Lower lobe of right lung (tissue), 2 donors: Measurements from ENCODE around the gene SELENOF. TPM values are rescaled to one million over a fixed set of nuclear protein-coding genes. Genes with fewer than 3 reads are reported as not detected.

Source experiments
- ATAC-seq, 2 donors: fragments of 200-7000 bp; cut with Tn5 transposase; one replicate each; pipeline ENCODE4 v1.9.1; 2020 to 2022; ENCODE audit warnings: mild to moderate bottlenecking in 2 of 2, moderate library complexity in 2 of 2
- DNase-seq: peaks from one replicate; pipeline ENCODE4 v3.0.0-alpha.2; 2020
- H3K27ac ChIP-seq: fragments of 200-600 bp; one replicate; pipeline ENCODE4 v1.8.0; 2022
- H3K27me3 ChIP-seq: fragments of 200-600 bp; one replicate; pipeline ENCODE4 v1.8.0; 2022; ENCODE audit warnings: low read depth
- H3K36me3 ChIP-seq: fragments of 200-600 bp; one replicate; pipeline ENCODE4 v1.8.0; 2022; ENCODE audit warnings: mild to moderate bottlenecking
- H3K4me1 ChIP-seq: fragments of 200-600 bp; one replicate; pipeline ENCODE4 v1.8.0; 2022
- H3K4me3 ChIP-seq: fragments of 200-600 bp; one replicate; pipeline ENCODE4 v1.8.0; 2022; ENCODE audit warnings: mild to moderate bottlenecking
- H3K9me3 ChIP-seq: fragments of 200-600 bp; one replicate; pipeline ENCODE4 v1.8.0; 2022
- intact Hi-C: fragments of 100-400 bp; cut with DNase I; formaldehyde crosslinking; loops from one replicate; pipeline ENCODE4 v1.11.0; 2022
- total RNA-seq: library from RNA; stranded (reverse); fragmentation: NEBNext Ultra II Directional; extraction: Animal tissue kit (Norgen Biotek cat#: 25700); gene quantifications from one replicate; pipeline ENCODE4 v1.2.1, GENCODE V29; 2021
- TF ChIP-seq, protein P1 (sequence below): fragments of 200-600 bp; IDR thresholded peaks from one replicate; pipeline ENCODE4 v1.8.0; 2022; ENCODE audit warnings: antibody characterized with exemption, mild to moderate bottlenecking
- donor health status: DM: no; HTN: yes; CAD: no; lungs with severe emphysema.

The SELENOF gene
- total RNA-seq, 1 donor from 2014 or later, result 197 TPM

DNA sequence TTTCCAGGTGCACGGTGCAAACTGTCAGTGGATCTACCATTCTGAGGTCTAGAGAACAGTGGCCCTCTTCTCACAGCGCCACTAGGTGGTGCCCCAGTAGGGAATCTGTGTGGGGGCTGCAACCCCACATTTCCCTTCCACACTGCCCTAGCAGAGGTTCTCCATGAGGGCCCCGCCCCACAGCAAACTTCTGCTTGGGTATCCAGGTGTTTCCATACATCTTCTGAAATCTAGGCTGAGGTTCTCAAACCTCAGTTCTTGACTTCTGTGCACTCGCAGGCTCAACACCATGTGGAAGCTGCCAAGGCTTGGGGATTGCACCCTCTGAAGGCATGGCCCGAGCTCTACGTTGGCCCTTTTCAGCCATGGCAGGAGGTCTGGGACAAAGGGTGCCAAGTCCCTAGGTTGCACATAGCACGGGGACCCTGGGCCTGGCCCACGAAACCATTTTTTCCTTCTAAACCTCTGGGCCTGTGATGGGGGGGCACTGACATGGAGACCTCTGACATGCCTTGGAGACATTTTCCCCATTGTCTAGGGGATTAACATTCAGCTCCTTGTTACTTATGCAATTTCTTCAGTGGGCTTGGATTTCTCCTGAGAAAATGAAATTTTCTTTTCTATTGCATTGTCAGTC, 10.5 kb upstream of the SELENOF start:
- DNase-seq (no peak), ATAC-seq (no peak)
- TF ChIP-seq, protein P1, sequence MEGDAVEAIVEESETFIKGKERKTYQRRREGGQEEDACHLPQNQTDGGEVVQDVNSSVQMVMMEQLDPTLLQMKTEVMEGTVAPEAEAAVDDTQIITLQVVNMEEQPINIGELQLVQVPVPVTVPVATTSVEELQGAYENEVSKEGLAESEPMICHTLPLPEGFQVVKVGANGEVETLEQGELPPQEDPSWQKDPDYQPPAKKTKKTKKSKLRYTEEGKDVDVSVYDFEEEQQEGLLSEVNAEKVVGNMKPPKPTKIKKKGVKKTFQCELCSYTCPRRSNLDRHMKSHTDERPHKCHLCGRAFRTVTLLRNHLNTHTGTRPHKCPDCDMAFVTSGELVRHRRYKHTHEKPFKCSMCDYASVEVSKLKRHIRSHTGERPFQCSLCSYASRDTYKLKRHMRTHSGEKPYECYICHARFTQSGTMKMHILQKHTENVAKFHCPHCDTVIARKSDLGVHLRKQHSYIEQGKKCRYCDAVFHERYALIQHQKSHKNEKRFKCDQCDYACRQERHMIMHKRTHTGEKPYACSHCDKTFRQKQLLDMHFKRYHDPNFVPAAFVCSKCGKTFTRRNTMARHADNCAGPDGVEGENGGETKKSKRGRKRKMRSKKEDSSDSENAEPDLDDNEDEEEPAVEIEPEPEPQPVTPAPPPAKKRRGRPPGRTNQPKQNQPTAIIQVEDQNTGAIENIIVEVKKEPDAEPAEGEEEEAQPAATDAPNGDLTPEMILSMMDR, result no peak
- Histone ChIP-seq H3K9me3 (peaks cover 5% of the 10 kb centered on the region), H3K36me3 (no peaks in the 10 kb centered on the region), H3K4me3 (no peak overlapping the region), H3K4me1 (peaks cover 5% of the 10 kb centered on the region), H3K27me3 (no peaks in the 10 kb centered on the region), H3K27ac (no peak overlapping the region)
- intact Hi-C loops, result no loop called here

DNA sequence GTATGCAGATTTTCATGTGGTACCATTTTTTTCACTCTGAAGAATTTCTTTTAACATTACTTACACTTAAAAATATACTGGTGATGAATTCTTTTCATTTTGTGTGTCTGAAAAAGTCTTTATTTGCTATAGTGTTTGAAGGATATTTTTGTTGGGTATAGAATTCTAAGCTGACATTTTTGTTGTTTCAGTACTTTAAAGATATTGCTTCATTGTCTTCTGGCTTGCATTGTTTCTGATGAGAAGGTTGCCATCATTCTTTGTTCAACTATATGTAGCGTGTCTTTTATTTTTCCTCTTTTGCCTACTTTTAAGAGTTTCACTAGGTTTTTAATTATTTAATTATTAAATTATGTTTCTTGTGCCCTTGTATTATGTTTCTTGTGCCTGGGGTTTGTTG, 8.5 kb upstream of the SELENOF start:
- no peak overlapping the region for H3K4me3 ChIP-seq
- H3K36me3 ChIP-seq, result no peaks in the 10 kb centered on the region
- no peaks in the 10 kb centered on the region for H3K27me3 ChIP-seq
- TF ChIP-seq, protein P1, result no peak
- H3K27ac ChIP-seq, result no peak overlapping the region
- H3K9me3 ChIP-seq, result peaks cover 5% of the 10 kb centered on the region
- peaks cover 5% of the 10 kb centered on the region for H3K4me1 ChIP-seq
- DNase-seq, result no peak
- ATAC-seq, result no peak
- intact Hi-C loops, result no loop called here

DNA sequence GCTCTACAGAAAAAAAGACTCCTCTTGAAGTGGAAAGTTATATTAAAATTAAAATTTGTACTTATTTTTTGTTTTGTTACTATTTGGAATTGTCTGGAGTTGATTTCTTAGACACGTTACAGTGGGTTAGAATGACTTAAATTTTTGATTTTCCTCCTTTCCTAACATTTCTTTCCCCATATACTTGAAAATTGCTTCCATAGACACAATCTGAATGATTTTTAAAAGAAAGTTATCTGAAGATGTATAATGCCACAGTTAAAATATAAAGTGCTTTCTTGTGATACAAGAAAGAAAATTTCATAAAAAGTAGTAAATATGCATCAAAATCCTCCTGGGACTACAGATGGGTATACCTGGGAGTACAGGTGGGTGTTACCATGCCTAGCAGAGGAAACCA, 2.8 kb upstream of the SELENOF start:
- Histone ChIP-seq H3K36me3 (no peaks in the 10 kb centered on the region), H3K27ac (no peak overlapping the region), H3K9me3 (no peaks in the 10 kb centered on the region), H3K4me3 (no peak overlapping the region), H3K27me3 (no peaks in the 10 kb centered on the region), H3K4me1 (peaks cover 22% of the 10 kb centered on the region)
- intact Hi-C loops, result no loop called here
- ATAC-seq, result no peak
- TF ChIP-seq, protein P1, result no peak
- no peak for DNase-seq

DNA sequence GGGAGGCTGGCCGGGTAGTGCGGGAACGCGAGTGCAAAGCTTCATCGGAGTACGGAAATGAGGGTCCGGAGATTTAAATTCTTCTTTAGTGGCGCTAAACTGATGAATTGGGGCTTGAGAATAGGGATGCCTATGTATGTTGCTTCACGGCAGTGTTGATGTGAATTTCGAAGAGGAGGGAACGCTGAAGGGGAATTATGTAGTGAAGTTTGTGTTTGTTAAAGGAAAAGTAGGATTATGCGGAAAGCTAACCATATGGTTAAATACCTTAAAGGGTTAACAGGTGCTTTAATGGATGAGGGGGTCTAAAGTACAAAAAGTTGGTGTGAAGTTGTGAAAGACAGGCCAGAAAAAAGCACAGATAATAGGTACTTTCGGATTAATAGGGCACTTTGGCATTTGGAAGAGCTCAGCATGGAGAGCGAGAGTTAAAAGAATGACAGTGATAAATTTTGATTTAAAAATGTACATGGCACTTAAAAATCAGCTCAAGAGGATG, 1.9 kb upstream of the SELENOF start:
- intact Hi-C loops, result no loop called here
- Histone ChIP-seq H3K27ac (peak overlapping the region; percentile 82), H3K4me1 (peaks cover 32% of the 10 kb centered on the region), H3K9me3 (no peaks in the 10 kb centered on the region), H3K27me3 (no peaks in the 10 kb centered on the region), H3K4me3 (peak overlapping the region; percentile 84), H3K36me3 (no peaks in the 10 kb centered on the region)
- no peak for ATAC-seq
- TF ChIP-seq, protein P1, result no peak
- no peak for DNase-seq

DNA sequence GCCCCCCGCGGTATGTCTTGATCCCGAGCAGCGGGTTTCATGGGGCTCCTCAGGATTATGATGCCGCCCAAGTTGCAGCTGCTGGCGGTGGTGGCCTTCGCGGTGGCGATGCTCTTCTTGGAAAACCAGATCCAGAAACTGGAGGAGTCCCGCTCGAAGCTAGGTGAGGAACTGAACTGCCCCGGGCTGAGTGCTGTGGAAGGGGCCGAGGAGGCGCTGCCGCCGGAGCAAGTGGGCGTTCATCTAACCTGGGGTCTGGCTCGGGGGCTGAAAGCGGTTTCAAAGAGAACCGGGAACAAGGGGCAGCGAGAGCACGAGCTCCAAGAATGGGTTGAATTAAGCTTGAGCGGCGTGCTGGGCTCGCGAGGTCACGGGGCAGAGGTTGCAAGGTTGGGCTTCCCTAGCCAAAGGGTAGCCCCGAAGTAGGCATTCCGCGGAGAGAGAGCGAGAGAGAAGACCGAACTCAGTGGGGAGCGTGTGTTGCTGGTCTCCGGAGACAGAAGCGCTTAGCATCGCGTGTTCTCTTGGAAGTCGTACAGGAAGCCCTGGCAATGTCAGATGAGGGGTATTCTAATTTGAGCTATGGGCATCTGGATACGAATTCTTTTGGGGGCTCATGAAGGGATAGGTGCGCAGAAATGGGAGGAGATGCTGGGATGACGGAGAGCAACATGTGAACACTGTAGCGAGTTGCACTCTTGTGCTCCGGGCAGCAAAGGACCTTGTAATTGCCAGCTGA, 1.2 kb upstream of the SELENOF start:
- Histone ChIP-seq H3K27me3 (no peaks in the 10 kb centered on the region), H3K4me1 (peaks cover 35% of the 10 kb centered on the region), H3K4me3 (peak overlapping the region; percentile 84), H3K9me3 (no peaks in the 10 kb centered on the region), H3K36me3 (peaks cover 2% of the 10 kb centered on the region), H3K27ac (peak overlapping the region; percentile 82)
- TF ChIP-seq, protein P1, result no peak
- ATAC-seq (peak; percentile 47 to 49), DNase-seq (peak; percentile 67)
- intact Hi-C loops, result no loop called here
